Gastrocnemius medialis (tissue), 4 donors: Measurements from ENCODE around the gene SAP30BP.

Source experiments
- CTCF ChIP-seq, 5 experiments: fragments of 450-650 bp in 3 of 5; fragments of 200-600 bp in 2 of 5; sonication (generic) in 2 of 5; IDR thresholded peaks in 4 of 5; conservative IDR thresholded peaks in 1 of 5; 1 replicate in 4 of 5; 2 replicates in 1 of 5; pipeline ENCODE4 v1.5.1; 2016 to 2019; ENCODE audit warnings: antibody characterized with exemption in 5 of 5, mild to moderate bottlenecking in 3 of 5, moderate library complexity in 3 of 5
- POLR2A ChIP-seq, 2 donors: fragments of 450-650 bp; IDR thresholded peaks; one replicate each; pipeline ENCODE4 v1.6.1; 2017; ENCODE audit warnings: antibody characterized with exemption in 2 of 2, mild to moderate bottlenecking in 2 of 2, moderate library complexity in 2 of 2

DNA sequence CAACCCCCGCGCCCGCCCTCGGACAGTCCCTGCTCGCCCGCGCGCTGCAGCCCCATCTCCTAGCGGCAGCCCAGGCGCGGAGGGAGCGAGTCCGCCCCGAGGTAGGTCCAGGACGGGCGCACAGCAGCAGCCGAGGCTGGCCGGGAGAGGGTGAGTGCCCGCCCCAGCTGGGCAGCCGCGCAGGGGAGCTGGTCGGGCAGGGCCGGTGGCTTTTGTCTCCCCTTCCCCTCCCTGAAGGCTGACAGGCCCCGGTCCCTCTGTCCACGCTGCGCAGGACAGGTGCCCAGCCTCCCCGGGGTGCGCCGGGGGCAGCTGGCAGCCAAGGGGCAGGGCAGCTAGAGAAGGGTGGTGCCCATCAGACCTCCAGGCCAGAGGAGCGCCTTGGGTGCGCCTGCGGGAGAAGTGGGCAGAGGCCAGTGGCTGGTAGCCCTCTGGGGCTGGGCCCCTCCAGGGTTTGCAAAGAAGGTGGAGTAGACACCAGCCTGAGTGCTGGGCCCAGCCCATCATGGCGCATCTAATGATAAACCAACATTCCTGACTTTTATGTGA is 54.4 kb downstream of the SAP30BP start:
- TF ChIP-seq POLR2A (IDR thresholded peaks at IDR 0.05) (no peak), CTCF (IDR thresholded peaks at IDR 0.05 in 4 of 5, conservative IDR thresholded peaks at IDR 0.05 in 1 of 5) (no peak)
